Stimulated activated CD8-positive, alpha-beta memory T cell treated with anti-CD3 and anti-CD28 coated beads, Interleukin-15, amount 100 ng/mL, for 4 hours (primary cell): ENCODE data around the gene TCF12.

ENCODE experiments used
- DNase-seq, 2 donors: peaks; one replicate each; pipeline ENCODE4 v3.0.0-alpha.2; 2020; ENCODE audit warnings: low read depth in 2 of 2

TCF12 gene

DNA sequence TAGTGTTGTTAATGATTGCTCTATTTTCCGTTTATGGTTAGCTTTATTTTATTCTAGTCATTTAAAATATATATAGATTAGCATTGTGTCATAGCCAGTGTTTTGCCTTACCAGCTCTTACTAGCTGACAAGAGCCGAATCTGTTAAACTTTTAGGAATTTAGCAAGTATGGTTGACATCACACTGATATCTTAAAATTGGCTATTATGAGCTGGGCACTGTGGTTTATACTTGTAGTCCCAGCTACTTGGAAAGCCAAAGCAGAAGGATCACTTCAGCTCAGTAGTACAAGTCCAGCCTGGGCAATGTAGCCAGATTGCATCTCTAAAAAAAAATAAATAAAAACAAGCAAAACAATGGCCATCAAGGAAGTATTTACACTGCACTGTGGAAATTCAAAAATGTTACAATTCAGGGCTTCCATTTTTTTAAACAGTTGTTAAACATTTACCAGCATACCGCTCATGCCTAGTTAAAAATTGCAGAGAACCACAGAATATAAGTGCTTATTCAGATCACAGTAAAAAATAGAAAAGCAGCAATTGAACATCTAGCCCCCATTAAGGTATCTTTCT lies 249.5 kb downstream of the TCF12 start:
- DNase-seq: no peak

DNA sequence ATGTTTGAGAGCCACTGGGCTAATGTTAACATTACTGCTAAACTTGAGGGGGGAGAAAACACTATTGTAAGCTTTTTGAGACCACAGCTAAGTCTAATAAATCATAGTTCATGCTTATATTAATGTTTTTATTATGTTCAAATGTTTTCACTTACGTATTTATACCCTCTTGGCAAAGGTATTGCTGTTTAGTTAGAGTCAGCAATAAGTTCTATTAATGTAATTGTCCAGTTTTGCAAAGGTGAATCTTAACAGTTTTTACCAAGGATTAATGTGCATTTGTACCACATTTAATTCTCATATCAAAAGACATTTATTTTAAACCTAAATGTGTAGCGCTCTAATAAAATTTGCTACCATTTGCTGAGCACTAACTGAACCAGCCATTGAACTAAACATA lies 251.2 kb downstream of the TCF12 start:
- no peak for DNase-seq

DNA sequence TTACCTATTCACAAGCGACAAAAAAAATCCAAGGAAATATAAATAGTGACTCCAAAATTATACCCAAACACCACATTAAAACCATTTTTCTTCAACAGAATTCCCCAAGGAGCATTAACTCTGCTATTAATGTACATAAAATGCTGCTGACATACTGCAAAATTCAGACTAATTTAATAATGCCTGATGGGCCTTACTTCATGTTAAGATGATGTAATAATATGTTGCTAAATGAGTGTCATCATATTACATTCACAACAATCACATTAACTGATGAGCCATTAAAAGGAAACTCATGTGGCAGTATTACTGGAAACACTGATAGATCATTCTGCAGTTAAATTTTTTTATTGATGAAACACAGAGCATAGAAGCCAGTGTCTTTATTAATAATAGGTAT lies 253.0 kb downstream of the TCF12 start:
- no peak for DNase-seq

- DNase-seq: no peak
Observed at GRCh38 chr15:57172925-57173324, 254.5 kb downstream of the TCF12 start.

- DNase-seq: no peak
Observed at GRCh38 chr15:57183041-57183440, 264.6 kb downstream of the TCF12 start.

GRCh38 chr15:57183614-57184344 lies 265.3 kb downstream of the TCF12 start:
- DNase-seq: no peak

GRCh38 chr15:57184502-57184901 lies 266.1 kb downstream of the TCF12 start:
- no peak for DNase-seq

- no peak for DNase-seq
Observed at GRCh38 chr15:57185507-57186074, 267.1 kb downstream of the TCF12 start.

GRCh38 chr15:57189466-57189865 lies 271.0 kb downstream of the TCF12 start:
- no peak for DNase-seq

GRCh38 chr15:57190208-57190607 lies 271.8 kb downstream of the TCF12 start:
- no peak for DNase-seq

DNA sequence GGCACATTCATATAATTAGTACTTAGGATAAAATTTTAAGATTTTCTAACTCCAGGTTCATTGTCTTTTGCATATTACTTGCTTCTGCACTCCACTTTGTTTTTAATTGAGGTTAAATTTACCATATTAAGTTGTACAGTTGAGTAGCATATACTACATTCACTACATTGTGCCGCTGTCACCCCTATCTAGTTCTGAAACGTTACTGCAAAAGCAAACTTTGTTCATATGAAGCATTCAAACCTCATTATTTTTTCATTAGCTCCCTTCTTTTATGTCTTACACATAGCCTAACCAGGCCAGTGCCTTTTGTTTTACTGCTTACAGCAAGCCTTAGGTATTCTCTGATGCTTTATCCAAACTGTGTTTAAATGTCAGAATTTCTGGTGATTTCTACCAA lies 274.7 kb downstream of the TCF12 start:
- DNase-seq: no peak

GRCh38 chr15:57195326-57195725 lies 276.9 kb downstream of the TCF12 start:
- DNase-seq: no peak

GRCh38 chr15:57196865-57197264 lies 278.4 kb downstream of the TCF12 start:
- DNase-seq: no peak

- no peak for DNase-seq
Observed at GRCh38 chr15:57198131-57198530, 279.7 kb downstream of the TCF12 start.

DNA sequence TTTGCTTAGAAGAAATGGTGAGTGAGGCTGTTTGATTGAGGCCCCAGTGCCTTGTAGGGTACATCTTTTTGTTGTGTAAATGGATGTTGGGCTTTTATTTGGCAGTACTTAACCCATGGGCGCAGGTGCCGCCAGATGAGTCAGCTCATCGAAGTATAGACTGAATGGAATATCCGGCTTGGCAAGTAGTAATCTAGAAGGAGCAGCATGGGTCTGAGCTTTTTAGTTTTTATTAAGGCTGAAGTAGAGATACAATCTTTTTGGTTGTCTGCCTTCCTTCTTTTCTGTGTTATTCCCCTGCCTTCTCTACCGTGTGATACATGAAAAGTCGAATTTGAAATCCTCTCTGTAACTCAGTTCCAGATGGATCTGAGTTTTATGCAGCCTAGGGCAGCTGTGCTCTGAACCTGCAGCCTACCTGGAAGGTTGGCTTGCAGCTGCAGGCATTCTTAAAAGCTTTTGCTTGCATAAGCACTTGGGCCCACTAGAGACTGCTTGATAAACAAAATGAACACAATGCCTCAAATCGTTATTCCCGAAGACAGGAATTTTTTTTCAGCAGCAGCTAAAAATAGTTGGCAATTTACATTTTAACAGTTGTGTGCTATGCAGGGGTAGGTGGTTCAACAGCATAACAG lies 280.3 kb downstream of the TCF12 start:
- no peak for DNase-seq

DNA sequence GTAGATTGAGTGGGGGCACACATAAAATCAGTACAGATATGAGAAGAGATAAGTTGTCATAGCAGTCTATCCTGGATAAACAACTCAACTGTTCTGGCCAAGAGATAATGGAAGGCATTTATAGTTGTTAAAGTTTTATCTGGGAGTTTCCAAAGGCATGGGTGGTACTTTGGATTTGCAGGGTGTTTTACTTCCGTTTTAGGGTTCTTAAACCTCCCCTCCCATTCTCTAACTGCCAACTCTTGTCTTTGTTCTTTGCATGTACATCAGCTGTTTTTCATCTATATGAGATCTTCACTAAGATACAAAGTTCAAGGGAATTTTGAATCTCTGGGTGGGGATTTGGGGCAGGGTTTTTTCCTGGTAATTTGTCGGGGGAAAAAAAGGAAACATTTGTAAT lies 283.1 kb downstream of the TCF12 start:
- DNase-seq: no peak

GRCh38 chr15:57203906-57204305 lies 285.5 kb downstream of the TCF12 start:
- no peak for DNase-seq

DNA sequence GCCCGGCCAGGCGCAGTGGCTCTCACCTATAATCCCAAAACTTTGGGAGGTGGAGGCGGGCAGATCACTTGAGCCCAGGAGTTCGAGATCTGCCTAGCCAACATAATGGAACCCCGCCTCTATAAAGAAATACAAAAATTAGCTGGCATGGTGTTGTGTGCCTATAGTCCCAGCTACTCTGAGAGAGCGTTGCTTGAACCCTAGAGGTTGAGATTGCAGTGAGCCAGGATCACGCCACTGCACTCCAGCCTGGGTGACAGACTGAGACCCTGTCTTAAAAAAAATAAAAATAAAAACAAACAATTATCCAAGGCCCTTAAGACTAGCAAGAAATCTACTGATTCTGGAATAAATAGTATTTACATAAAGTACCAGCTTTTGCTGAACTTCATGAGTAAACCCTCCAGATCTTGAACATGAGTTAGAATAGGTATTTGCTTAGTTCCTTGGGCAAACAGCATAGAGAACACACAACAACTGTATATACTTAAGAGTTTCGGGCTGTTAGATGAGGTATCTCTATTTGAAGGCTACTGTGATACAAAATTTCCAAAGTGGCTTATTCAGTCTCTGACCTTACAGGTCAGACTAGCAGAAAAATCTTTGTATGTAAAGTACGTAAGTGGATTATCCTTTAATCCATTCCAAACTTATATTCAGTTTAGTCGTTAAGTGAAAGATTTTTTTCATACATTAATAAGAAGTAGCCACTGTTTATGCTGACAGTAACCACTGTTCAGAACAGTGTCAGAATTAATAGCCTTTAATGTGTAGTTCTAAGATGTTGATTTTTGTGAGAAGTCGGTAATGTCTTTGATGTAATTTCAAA lies 286.8 kb downstream of the TCF12 start:
- no peak for DNase-seq

DNA sequence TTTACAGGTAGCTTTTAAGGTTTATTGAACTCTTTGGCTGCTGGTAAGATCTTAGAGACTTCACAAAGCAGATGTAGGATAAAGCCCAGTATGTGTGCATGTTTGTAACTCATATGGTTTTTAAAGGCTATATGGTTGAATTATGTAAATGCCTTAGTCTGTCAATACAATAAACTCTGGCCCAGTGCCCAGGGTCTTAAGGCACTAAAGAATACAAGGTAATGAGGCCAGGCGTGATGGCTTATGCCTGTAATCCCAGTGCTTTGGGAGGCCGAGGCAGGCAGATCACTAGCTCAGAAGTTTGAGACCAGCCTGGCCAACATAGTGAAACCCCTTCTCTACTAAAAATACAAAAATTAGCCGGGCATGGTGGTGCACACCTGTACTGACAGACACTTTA lies 287.6 kb downstream of the TCF12 start:
- DNase-seq: no peak

DNA sequence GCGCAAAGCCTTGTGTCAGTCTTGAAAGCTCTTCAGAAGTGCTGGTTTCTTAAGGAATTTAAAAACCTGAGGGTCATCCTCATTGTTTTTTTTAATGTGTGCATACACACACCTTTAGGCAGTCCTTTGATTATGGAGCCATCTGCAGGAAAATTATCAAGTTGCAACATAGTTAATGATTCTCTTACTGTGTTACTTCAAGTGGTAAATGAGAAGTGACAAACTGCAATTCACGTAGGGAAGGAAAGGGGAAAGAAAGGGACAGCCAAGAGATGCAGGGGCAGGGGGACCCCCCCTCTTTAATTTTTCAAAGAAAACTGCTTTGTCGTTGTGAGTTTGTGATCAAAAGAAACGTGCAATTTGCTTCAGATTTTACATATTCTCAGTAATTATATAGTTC lies 295.4 kb downstream of the TCF12 start:
- DNase-seq: no peak

- no peak for DNase-seq
Observed at GRCh38 chr15:57215326-57215725, 296.9 kb downstream of the TCF12 start.

GRCh38 chr15:57215881-57216280 lies 297.4 kb downstream of the TCF12 start:
- DNase-seq: no peak
